Body of pancreas (tissue), 4 donors: ENCODE results near the gene KRT74. TPM values are rescaled to one million over a fixed set of nuclear protein-coding genes. Genes with fewer than 3 reads are reported as not detected.

Experiments
- ATAC-seq: fragments of 150-250 bp; one replicate; pipeline ENCODE4 v1.9.1; 2016
- DNase-seq, 4 donors: peaks; one replicate each; pipeline ENCODE4 v3.0.0-alpha.2; 2019
- H3K27ac ChIP-seq, 4 donors: fragments of 200-600 bp; sonication (generic); 1 replicate in 3 of 4; 2 replicates in 1 of 4; pipeline versions ENCODE4 v1.5.1 to v1.6.1; 2016 to 2019; ENCODE audit warnings: mild to moderate bottlenecking in 1 of 4, mixed read lengths in 1 of 4, moderate library complexity in 1 of 4
- H3K27me3 ChIP-seq, 2 donors: fragments of 200-600 bp; sonication (generic); one replicate each; pipeline ENCODE4 v1.6.0; 2016; ENCODE audit warnings: mild to moderate bottlenecking in 1 of 2
- H3K36me3 ChIP-seq, 2 donors: fragments of 200-600 bp; sonication (generic); replicated peaks in 1 of 2; 2 replicates each; pipeline ENCODE4 v1.5.1; 2016; ENCODE audit warnings: low read depth in 2 of 2; ENCODE audit not compliant: insufficient read depth in 1 of 2
- H3K4me1 ChIP-seq: fragments of 200-600 bp; sonication (generic); one replicate; pipeline ENCODE4 v1.6.0; 2016
- H3K4me3 ChIP-seq, 2 donors: fragments of 200-600 bp; sonication (generic); 1 replicate in 1 of 2; 2 replicates in 1 of 2; pipeline ENCODE4 v1.5.1; 2016 to 2019
- H3K9me3 ChIP-seq, 3 donors: fragments of 200-600 bp; sonication (generic); 1 replicate in 2 of 3; 2 replicates in 1 of 3; pipeline ENCODE4 v1.5.1; 2016
- CTCF ChIP-seq, 7 experiments: fragments of 450-650 bp in 4 of 7; fragments of 200-600 bp in 3 of 7; sonication (generic) in 3 of 7; IDR thresholded peaks; one replicate each; pipeline ENCODE4 v1.5.1; 2016 to 2019; ENCODE audit warnings: antibody characterized with exemption in 7 of 7
- POLR2A ChIP-seq, 3 donors: fragments of 450-650 bp; IDR thresholded peaks; one replicate each; pipeline ENCODE4 v1.6.1; 2016; ENCODE audit warnings: antibody characterized with exemption in 3 of 3, mild to moderate bottlenecking in 2 of 3
- WGBS, 2 donors: methylation state at CpG; one replicate each; pipeline ENCODE4 v1.1.5; 2017; 5-methylcytosine and 5-hydroxymethylcytosine counted together
- intact Hi-C: fragments of 100-400 bp; cut with DNase I; formaldehyde crosslinking; loops from one replicate; pipeline ENCODE4 v1.15.1; 2023
- total RNA-seq, 2 donors: library from RNA; depleted of rRNA; stranded (reverse); fragments of >200 nt; gene quantifications; one replicate each; pipeline ENCODE4 v1.1.0, GENCODE V29; 2016

Gene KRT74
- total RNA-seq, 2 donors from 2014 or later: not detected

- Histone ChIP-seq H3K27me3 (peaks cover 0 to 7% of the 10 kb centered on the region in 2 donors), H3K36me3 (no peaks in the 10 kb centered on the region), H3K4me3 (no peak overlapping the region), H3K9me3 (no peaks in the 10 kb centered on the region), H3K4me1 (no peaks in the 10 kb centered on the region), H3K27ac (no peak overlapping the region)
- ATAC-seq (no peak), DNase-seq (no peak)
- intact Hi-C loops: no loop called here
- 61 to 70% methylated on average over 5 to 6 of the region's 6 CpGs for WGBS, 2 donors
- TF ChIP-seq CTCF (IDR thresholded peaks at IDR 0.05) (no peak), POLR2A (IDR thresholded peaks at IDR 0.05) (no peak)
Observed at GRCh38 chr12:52608161-52608560, 34.5 kb upstream of the KRT74 start.

- H3K36me3 ChIP-seq: no peaks in the 10 kb centered on the region
- DNase-seq: no peak
- no peak overlapping the region for H3K27ac ChIP-seq
- H3K9me3 ChIP-seq: no peaks in the 10 kb centered on the region
- intact Hi-C loops: no loop called here
- TF ChIP-seq CTCF (IDR thresholded peaks at IDR 0.05): no peak
- TF ChIP-seq POLR2A (IDR thresholded peaks at IDR 0.05): no peak
- H3K27me3 ChIP-seq: peaks cover 0 to 7% of the 10 kb centered on the region in 2 donors
- no peak overlapping the region for H3K4me3 ChIP-seq
- H3K4me1 ChIP-seq: no peaks in the 10 kb centered on the region
- ATAC-seq: no peak
- WGBS, 2 donors: 50 to 60% methylated on average over 1 of the region's 1 CpG
Observed at GRCh38 chr12:52607314-52607713, 33.7 kb upstream of the KRT74 start.

GRCh38 chr12:52606581-52607218, 33.1 kb upstream of the KRT74 start:
- 84 to 86% methylated on average over 7 of the region's 7 CpGs for WGBS, 2 donors
- intact Hi-C loops: no loop called here
- no peak for TF ChIP-seq CTCF (IDR thresholded peaks at IDR 0.05)
- no peak for TF ChIP-seq POLR2A (IDR thresholded peaks at IDR 0.05)
- Histone ChIP-seq H3K36me3 (no peaks in the 10 kb centered on the region), H3K27ac (no peak overlapping the region), H3K4me1 (no peaks in the 10 kb centered on the region), H3K9me3 (no peaks in the 10 kb centered on the region), H3K4me3 (no peak overlapping the region), H3K27me3 (peaks cover 0 to 7% of the 10 kb centered on the region in 2 donors)
- ATAC-seq (no peak), DNase-seq (no peak)

GRCh38 chr12:52606096-52606495, 32.5 kb upstream of the KRT74 start:
- Histone ChIP-seq H3K4me1 (no peaks in the 10 kb centered on the region), H3K27ac (no peak overlapping the region), H3K27me3 (peaks cover 0 to 1% of the 10 kb centered on the region in 2 donors), H3K36me3 (no peaks in the 10 kb centered on the region), H3K4me3 (no peak overlapping the region), H3K9me3 (no peaks in the 10 kb centered on the region)
- intact Hi-C loops: no loop called here
- TF ChIP-seq CTCF (IDR thresholded peaks at IDR 0.05): no peak
- TF ChIP-seq POLR2A (IDR thresholded peaks at IDR 0.05): no peak
- DNase-seq (no peak), ATAC-seq (no peak)
- 48 to 62% methylated on average over 3 of the region's 3 CpGs for WGBS, 2 donors

GRCh38 chr12:52605542-52605941, 31.9 kb upstream of the KRT74 start:
- WGBS, 2 donors: 69 to 79% methylated on average over 1 of the region's 1 CpG
- intact Hi-C loops: no loop called here
- Histone ChIP-seq H3K4me3 (no peak overlapping the region), H3K36me3 (no peaks in the 10 kb centered on the region), H3K27me3 (no peaks in the 10 kb centered on the region), H3K9me3 (no peaks in the 10 kb centered on the region), H3K27ac (no peak overlapping the region), H3K4me1 (no peaks in the 10 kb centered on the region)
- no peak for TF ChIP-seq CTCF (IDR thresholded peaks at IDR 0.05)
- TF ChIP-seq POLR2A (IDR thresholded peaks at IDR 0.05): no peak
- DNase-seq (no peak), ATAC-seq (no peak)
